Right lung (tissue), 5 donors: Measurements from ENCODE around the gene UQCC3. TPM values are rescaled to one million over a fixed set of nuclear protein-coding genes. Genes with fewer than 3 reads are reported as not detected.

Experiments
- DNase-seq, 2 donors: peaks; one replicate each; pipeline ENCODE4 v3.0.0-alpha.2; 2013
- polyA plus RNA-seq, 5 donors: library from polyadenylated mRNA; unstranded; fragments of 120-200 nt; gene quantifications; one replicate each; pipeline versions ENCODE4 v1.2.1 to v1.2.3, GENCODE V29; 2013; ENCODE audit warnings: inconsistent platforms in 1 of 5, low replicate concordance in 1 of 5; ENCODE audit not compliant: insufficient read length in 5 of 5, insufficient read depth in 1 of 5

The UQCC3 gene
- polyA plus RNA-seq, 5 donors, result 5.0 to 10.8 (median 6.7) TPM

- no peak for DNase-seq
Observed at GRCh38 chr11:62721994-62722393, 50.5 kb downstream of the UQCC3 start.

Other genes with a start within 250 kb of the UQCC3 start
- gene AHNAK, start 124.9 kb upstream of the UQCC3 start, polyA plus RNA-seq, result 100 to 1,000 TPM; 154 to 240 (median 173) TPM
- 1,000 to 10,000 TPM; 2,119 to 2,744 (median 2,318) TPM for gene EEF1G, start 97.8 kb upstream of the UQCC3 start, polyA plus RNA-seq
- gene TUT1, start 80.2 kb upstream of the UQCC3 start, polyA plus RNA-seq, result 10 to 100 TPM; 22.4 to 26.3 (median 25.0) TPM
- 100 to 1,000 TPM in 1 of 5 donors, 10 to 100 TPM in 4; 88.1 to 103 (median 95.4) TPM for gene MTA2, start 69.8 kb upstream of the UQCC3 start, polyA plus RNA-seq
- gene EML3, start 58.9 kb upstream of the UQCC3 start, polyA plus RNA-seq, result 10 to 100 TPM; 32.6 to 57.4 (median 49.5) TPM
- gene ROM1, start 58.4 kb upstream of the UQCC3 start, polyA plus RNA-seq, result 1 to 10 TPM; 3.3 to 7.5 (median 4.8) TPM
- gene B3GAT3, start 49.7 kb upstream of the UQCC3 start, polyA plus RNA-seq, result 10 to 100 TPM; 17.4 to 39.9 (median 26.4) TPM
- 100 to 1,000 TPM; 288 to 339 (median 312) TPM for gene GANAB, start 25.1 kb upstream of the UQCC3 start, polyA plus RNA-seq
- gene INTS5, start 18.4 kb upstream of the UQCC3 start, polyA plus RNA-seq, result 10 to 100 TPM; 12.0 to 19.6 (median 14.3) TPM
- 10 to 100 TPM; 45.9 to 64.1 (median 52.8) TPM for gene C11orf98, start 6.5 kb upstream of the UQCC3 start, polyA plus RNA-seq
- 1 to 10 TPM; 4.8 to 9.0 (median 7.1) TPM for gene CSKMT, start 6.4 kb upstream of the UQCC3 start, polyA plus RNA-seq
- 1 to 10 TPM; 4.9 to 9.5 (median 8.8) TPM for gene LBHD1, start 594 bp downstream of the UQCC3 start, polyA plus RNA-seq
- gene UBXN1, start 7.4 kb downstream of the UQCC3 start, polyA plus RNA-seq, result 100 to 1,000 TPM; 132 to 176 (median 145) TPM
- gene LRRN4CL, start 17.9 kb downstream of the UQCC3 start, polyA plus RNA-seq, result 1 to 10 TPM in 1 of 5 donors, under 1 TPM in 4; 0.37 to 1.3 (median 0.55) TPM
- gene BSCL2, start 35.8 kb downstream of the UQCC3 start, polyA plus RNA-seq, result 10 to 100 TPM; 38.0 to 50.3 (median 45.9) TPM
- 1 to 10 TPM in 4 of 5 donors, under 1 TPM in 1; 0.73 to 1.7 (median 1.5) TPM for gene GNG3, start 36.0 kb downstream of the UQCC3 start, polyA plus RNA-seq
- gene HNRNPUL2, start 55.8 kb downstream of the UQCC3 start, polyA plus RNA-seq, result 10 to 100 TPM; 73.0 to 85.8 (median 81.9) TPM
- 10 to 100 TPM; 36.1 to 47.0 (median 37.1) TPM for gene TTC9C, start 56.8 kb downstream of the UQCC3 start, polyA plus RNA-seq
- 1 to 10 TPM; 5.6 to 9.6 (median 7.0) TPM for gene ZBTB3, start 82.5 kb downstream of the UQCC3 start, polyA plus RNA-seq
- 100 to 1,000 TPM; 136 to 186 (median 153) TPM for gene POLR2G, start 89.9 kb downstream of the UQCC3 start, polyA plus RNA-seq
- gene TAF6L, start 99.7 kb downstream of the UQCC3 start, polyA plus RNA-seq, result 10 to 100 TPM; 23.5 to 30.7 (median 25.7) TPM
- 10 to 100 TPM; 48.2 to 59.9 (median 51.2) TPM for gene TMEM179B, start 115.7 kb downstream of the UQCC3 start, polyA plus RNA-seq
- 10 to 100 TPM; 18.8 to 28.1 (median 21.0) TPM for gene TMEM223, start 120.3 kb downstream of the UQCC3 start, polyA plus RNA-seq
- gene NXF1, start 133.8 kb downstream of the UQCC3 start, polyA plus RNA-seq, result 100 to 1,000 TPM; 111 to 162 (median 134) TPM
- gene STX5, start 160.4 kb downstream of the UQCC3 start, polyA plus RNA-seq, result 10 to 100 TPM; 46.7 to 58.3 (median 55.5) TPM
- gene TEX54, start 161.2 kb downstream of the UQCC3 start, polyA plus RNA-seq, result under 1 TPM in 2 of 5 donors, not detected in 3; 0.34 to 0.37 TPM
- gene WDR74, start 167.9 kb downstream of the UQCC3 start, polyA plus RNA-seq, result 10 to 100 TPM; 35.6 to 50.3 (median 42.9) TPM
- 100 to 1,000 TPM; 167 to 197 (median 172) TPM for gene SLC3A2, start 209.2 kb downstream of the UQCC3 start, polyA plus RNA-seq
- 1 to 10 TPM in 1 of 5 donors, under 1 TPM in 4; 0.58 to 1.3 (median 0.76) TPM for gene CHRM1, start 249.7 kb downstream of the UQCC3 start, polyA plus RNA-seq